Measurements from ENCODE around the gene UNC5CL.
"Not testable (repeated sequence)": the region's sequence is repeated elsewhere in the genome, so short reads cannot be mapped to it uniquely, and the experiment has no call there.

The UNC5CL gene

GRCh38 chr6:41040101-41040939 lies 1.3 kb upstream of the UNC5CL start:
- peak; percentile 61 for DNase-seq (ENCODE audit: low spot score)

GRCh38 chr6:41038205-41038604 lies 816 bp downstream of the UNC5CL start:
- no peak for DNase-seq (ENCODE audit: low spot score)

GRCh38 chr6:41037107-41037900 lies 1.7 kb downstream of the UNC5CL start:
- no peak for DNase-seq (ENCODE audit: low spot score)

GRCh38 chr6:41036601-41037000 lies 2.4 kb downstream of the UNC5CL start:
- no peak for DNase-seq (ENCODE audit: low spot score)

- DNase-seq (ENCODE audit: low spot score) = no peak
Measured at GRCh38 chr6:41036186-41036585, 2.8 kb downstream of the UNC5CL start.

- no peak for DNase-seq (ENCODE audit: low spot score)
Measured at GRCh38 chr6:41033776-41034175, 5.2 kb downstream of the UNC5CL start.

- DNase-seq (ENCODE audit: low spot score) = no peak
Measured at GRCh38 chr6:41032830-41033229, 6.2 kb downstream of the UNC5CL start.

GRCh38 chr6:41028561-41029412 lies 10.2 kb downstream of the UNC5CL start:
- DNase-seq (ENCODE audit: low spot score) = no peak

- DNase-seq (ENCODE audit: low spot score) = peak; percentile 63
Measured at GRCh38 chr6:41027799-41028560, 11.0 kb downstream of the UNC5CL start.

- no peak for DNase-seq (ENCODE audit: low spot score)
Measured at GRCh38 chr6:41027241-41027640, 11.8 kb downstream of the UNC5CL start.

GRCh38 chr6:41025966-41026530 lies 13.0 kb downstream of the UNC5CL start:
- DNase-seq (ENCODE audit: low spot score) = no peak

- DNase-seq (ENCODE audit: low spot score) = no peak
Measured at GRCh38 chr6:41023114-41023513, 15.9 kb downstream of the UNC5CL start.

GRCh38 chr6:41022294-41022693 lies 16.7 kb downstream of the UNC5CL start:
- DNase-seq (ENCODE audit: low spot score) = no peak

- DNase-seq (ENCODE audit: low spot score) = no peak
Measured at GRCh38 chr6:41021832-41022231, 17.2 kb downstream of the UNC5CL start.

- no peak for DNase-seq (ENCODE audit: low spot score)
Measured at GRCh38 chr6:41017663-41018062, 21.4 kb downstream of the UNC5CL start.

GRCh38 chr6:41015860-41016259 lies 23.2 kb downstream of the UNC5CL start:
- not testable (repeated sequence) for DNase-seq (ENCODE audit: low spot score)

GRCh38 chr6:41014780-41015179 lies 24.2 kb downstream of the UNC5CL start:
- no peak for DNase-seq (ENCODE audit: low spot score)

- no peak for DNase-seq (ENCODE audit: low spot score)
Measured at GRCh38 chr6:41013466-41014153, 25.4 kb downstream of the UNC5CL start.

- no peak for DNase-seq (ENCODE audit: low spot score)
Measured at GRCh38 chr6:41011673-41012072, 27.3 kb downstream of the UNC5CL start.

- no peak for DNase-seq (ENCODE audit: low spot score)
Measured at GRCh38 chr6:41009669-41010068, 29.4 kb downstream of the UNC5CL start.

GRCh38 chr6:41008011-41008410 lies 31.0 kb downstream of the UNC5CL start:
- no peak for DNase-seq (ENCODE audit: low spot score)

Measured in HuH-7.5 (cell line).